Measurements from ENCODE around the gene PSME1.

PSME1 gene

DNA sequence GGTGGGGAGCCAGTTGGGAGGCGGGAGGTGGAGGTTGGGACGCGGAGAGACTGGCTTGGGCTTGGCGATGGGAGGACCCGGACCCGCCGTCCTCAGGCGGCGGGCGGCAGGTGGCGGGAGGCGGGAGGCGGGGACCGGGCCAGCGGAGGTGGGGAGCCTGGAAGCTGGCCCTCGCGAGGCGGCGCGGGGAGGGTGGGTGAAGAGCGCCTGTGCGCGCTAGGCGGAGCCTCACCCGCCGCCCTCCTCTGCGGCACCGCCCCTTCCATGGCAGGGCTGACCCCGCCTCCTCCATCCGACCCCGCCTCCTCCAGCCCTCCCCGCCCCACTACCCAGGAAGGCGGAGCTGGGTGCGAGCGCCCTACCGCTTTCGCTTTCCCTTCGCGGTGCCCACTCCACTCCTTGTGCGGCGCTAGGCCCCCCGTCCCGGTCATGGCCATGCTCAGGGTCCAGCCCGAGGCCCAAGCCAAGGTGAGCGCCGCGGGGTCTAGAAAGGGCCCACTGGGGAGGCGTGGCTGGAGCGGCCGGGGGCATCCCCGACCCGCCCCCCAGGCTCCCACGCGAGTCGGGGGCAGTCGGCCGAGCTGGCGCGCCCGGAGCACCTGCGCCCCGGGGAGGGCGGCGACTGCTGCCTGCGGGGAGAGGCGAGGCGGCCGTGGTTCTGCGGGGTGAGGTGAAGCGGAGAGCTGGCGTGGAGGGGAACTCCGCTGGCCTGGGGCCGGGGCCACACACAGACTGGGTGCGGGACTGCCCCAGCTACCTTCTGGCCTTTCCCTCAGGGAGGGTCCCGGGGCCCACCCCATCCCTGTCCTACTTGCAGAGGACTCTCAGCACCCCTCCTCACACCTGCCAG, at the start of gene PSME1:
Gene PSME1 (plus strand): TSS at position 361 of the 850 bp plus-strand sequence. CDS start 69 bp downstream, at position 430.
- Histone ChIP-seq H3K27ac (ENCODE audit: low read length) (no peak within 1 kb of the TSS), H3K27me3 (ENCODE audit: insufficient read depth, low read length) (no peaks in the 10 kb centered on the region), H3K4me1 (ENCODE audit: insufficient read depth, low read length) (peaks cover 15% of the 10 kb centered on the region), H3K36me3 (ENCODE audit: insufficient read depth, low read depth, low read length) (peaks cover 25% of the 10 kb centered on the region), H3K4me3 (ENCODE audit: low read length) (peak within 1 kb of the TSS; percentile 78), H3K9me3 (ENCODE audit: insufficient read depth, low read depth, low read length) (no peaks in the 10 kb centered on the region), H3K9ac (ENCODE audit: low read depth, low read length) (peak within 1 kb of the TSS; percentile 67; the same call in 1 of the 2 replicates)

DNA sequence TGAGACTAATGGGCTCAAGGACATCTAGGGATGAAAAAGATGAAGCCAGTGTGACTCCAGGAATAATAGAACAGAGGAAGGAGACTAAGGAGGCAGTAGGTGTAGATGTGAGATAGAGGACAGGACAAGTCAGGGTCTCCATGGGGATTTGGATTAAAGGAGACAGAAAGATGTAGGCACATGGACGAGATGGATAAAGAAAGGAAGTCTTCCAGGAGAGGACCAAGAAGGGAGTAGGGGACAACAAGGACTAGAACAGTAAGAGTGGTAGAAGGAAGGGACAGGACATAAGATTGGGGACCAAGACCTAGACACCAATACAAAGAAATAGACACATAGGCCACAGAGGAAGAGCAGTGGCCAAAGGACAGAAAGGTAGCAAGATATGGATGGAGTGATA, 49.0 kb upstream of the PSME1 start:
- H3K27me3 ChIP-seq (ENCODE audit: insufficient read depth, low read length) = peaks cover 22% of the 10 kb centered on the region
- H3K9ac ChIP-seq (ENCODE audit: low read depth, low read length) = no peak overlapping the region
- H3K4me3 ChIP-seq (ENCODE audit: low read length) = no peak overlapping the region
- H3K36me3 ChIP-seq (ENCODE audit: insufficient read depth, low read depth, low read length) = no peaks in the 10 kb centered on the region
- peaks cover 2% of the 10 kb centered on the region; the same call in 1 of the 2 replicates for H3K4me1 ChIP-seq (ENCODE audit: insufficient read depth, low read length)
- H3K27ac ChIP-seq (ENCODE audit: low read length) = no peak overlapping the region
- H3K9me3 ChIP-seq (ENCODE audit: insufficient read depth, low read depth, low read length) = no peaks in the 10 kb centered on the region

DNA sequence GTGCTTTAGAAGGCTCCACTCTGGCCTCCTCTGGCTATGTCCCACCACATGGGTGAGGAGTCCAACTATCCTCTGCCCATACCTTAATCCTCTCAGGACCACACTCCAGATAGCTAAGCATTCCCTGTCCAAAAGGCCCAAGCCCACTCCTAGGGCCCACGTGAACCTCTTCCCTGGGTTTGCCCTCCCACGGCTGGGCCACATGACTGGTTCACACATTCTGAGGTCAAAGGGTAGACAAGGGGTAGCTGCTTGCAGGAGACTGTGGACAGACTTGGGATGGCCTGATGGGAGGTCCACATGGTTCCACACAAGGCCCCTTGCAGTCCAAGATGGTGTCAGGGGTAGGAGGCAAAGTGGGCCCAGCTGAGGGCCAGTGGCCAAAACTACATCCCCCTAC, 47.9 kb upstream of the PSME1 start:
- no peaks in the 10 kb centered on the region; the same call in 1 of the 2 replicates for H3K4me1 ChIP-seq (ENCODE audit: insufficient read depth, low read length)
- H3K36me3 ChIP-seq (ENCODE audit: insufficient read depth, low read depth, low read length) = no peaks in the 10 kb centered on the region
- no peak overlapping the region for H3K4me3 ChIP-seq (ENCODE audit: low read length)
- H3K9ac ChIP-seq (ENCODE audit: low read depth, low read length) = no peak overlapping the region
- H3K9me3 ChIP-seq (ENCODE audit: insufficient read depth, low read depth, low read length) = no peaks in the 10 kb centered on the region
- H3K27me3 ChIP-seq (ENCODE audit: insufficient read depth, low read length) = peaks cover 19% of the 10 kb centered on the region
- no peak overlapping the region for H3K27ac ChIP-seq (ENCODE audit: low read length)

DNA sequence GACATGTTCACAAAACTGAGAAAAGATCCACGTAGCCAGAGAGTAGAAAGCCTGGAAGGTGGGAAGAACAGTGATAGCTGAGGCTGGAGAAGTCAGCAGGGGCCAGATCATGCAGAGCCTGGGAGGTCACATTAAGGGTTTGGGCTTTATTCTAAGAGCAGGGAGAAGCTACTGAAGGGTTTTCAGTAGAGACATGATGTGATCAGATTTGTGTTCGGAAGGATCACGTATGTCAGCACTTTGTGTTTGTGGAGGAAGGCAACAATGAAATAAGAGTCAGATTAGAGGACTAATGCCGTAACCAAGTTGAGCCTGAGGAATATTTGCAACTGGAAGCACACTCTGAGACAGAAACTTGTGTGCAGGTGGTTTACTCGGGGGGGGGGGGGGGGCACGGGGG, 46.1 kb upstream of the PSME1 start:
- Histone ChIP-seq H3K9ac (ENCODE audit: low read depth, low read length) (no peak overlapping the region), H3K27me3 (ENCODE audit: insufficient read depth, low read length) (peaks cover 8% of the 10 kb centered on the region), H3K27ac (ENCODE audit: low read length) (no peak overlapping the region), H3K36me3 (ENCODE audit: insufficient read depth, low read depth, low read length) (no peaks in the 10 kb centered on the region), H3K9me3 (ENCODE audit: insufficient read depth, low read depth, low read length) (no peaks in the 10 kb centered on the region), H3K4me1 (ENCODE audit: insufficient read depth, low read length) (peaks cover 3% of the 10 kb centered on the region; the same call in 1 of the 2 replicates), H3K4me3 (ENCODE audit: low read length) (no peak overlapping the region)

DNA sequence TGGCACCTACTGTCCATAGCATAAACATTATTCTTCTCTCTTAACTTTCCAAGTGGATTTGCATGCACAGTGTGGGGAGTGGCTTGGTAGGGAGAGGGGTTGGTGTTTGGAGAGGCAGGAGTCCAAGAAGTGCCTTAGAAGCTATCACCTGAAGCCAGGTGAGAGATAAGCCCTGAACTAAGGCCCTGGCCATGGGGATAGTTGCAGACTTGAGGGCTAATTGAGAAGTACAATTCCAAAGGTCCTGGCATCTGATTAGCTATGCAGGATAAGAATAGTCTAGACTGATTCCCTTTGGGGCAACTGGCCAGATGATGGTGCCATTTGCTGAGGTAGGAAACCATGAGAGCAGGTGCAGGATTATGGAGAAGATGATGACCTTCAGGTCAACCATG, 43.9 kb upstream of the PSME1 start:
- H3K4me3 ChIP-seq (ENCODE audit: low read length) = no peak overlapping the region
- peaks cover 7% of the 10 kb centered on the region for H3K36me3 ChIP-seq (ENCODE audit: insufficient read depth, low read depth, low read length)
- no peak overlapping the region for H3K27ac ChIP-seq (ENCODE audit: low read length)
- peaks cover 8% of the 10 kb centered on the region for H3K27me3 ChIP-seq (ENCODE audit: insufficient read depth, low read length)
- H3K9ac ChIP-seq (ENCODE audit: low read depth, low read length) = no peak overlapping the region
- H3K9me3 ChIP-seq (ENCODE audit: insufficient read depth, low read depth, low read length) = no peaks in the 10 kb centered on the region
- H3K4me1 ChIP-seq (ENCODE audit: insufficient read depth, low read length) = peaks cover 8% of the 10 kb centered on the region; the same call in 1 of the 2 replicates

DNA sequence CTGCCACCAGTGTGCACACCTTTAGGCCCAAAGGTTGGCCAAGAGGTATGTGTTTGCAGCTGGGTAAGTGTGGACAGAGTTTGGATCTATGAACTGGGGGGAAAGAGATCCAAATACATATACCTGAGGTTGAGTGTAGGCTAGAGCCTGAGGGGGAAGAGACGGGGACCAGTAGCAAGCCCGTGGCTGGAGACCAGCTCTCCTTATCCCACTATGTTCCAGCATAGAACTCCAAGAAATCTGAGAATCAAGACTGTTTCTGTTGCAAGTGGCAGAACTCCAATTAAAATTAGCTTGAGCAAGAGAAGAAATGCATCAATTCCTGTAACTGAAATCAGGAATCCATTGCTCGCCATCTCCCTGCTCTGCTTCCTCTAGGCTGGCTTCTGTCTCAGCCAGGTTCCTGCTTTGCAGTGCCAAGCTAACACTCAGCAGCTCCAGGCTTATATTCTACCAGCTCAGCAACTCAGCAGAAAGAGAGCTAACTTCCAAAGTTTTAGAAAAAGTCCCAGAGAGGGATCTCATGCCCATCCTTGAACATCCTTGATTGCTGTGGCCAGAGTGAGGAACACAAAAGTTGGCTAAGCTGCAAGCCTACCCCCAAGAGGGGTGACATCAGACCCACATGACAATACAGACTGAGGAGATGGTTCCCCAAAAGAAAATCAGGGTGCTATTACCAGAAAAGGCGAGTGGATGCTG, 43.3 kb upstream of the PSME1 start:
- peak overlapping the region; percentile 87; the same call in 1 of the 2 replicates for H3K9ac ChIP-seq (ENCODE audit: low read depth, low read length)
- no peaks in the 10 kb centered on the region for H3K9me3 ChIP-seq (ENCODE audit: insufficient read depth, low read depth, low read length)
- peaks cover 8% of the 10 kb centered on the region; the same call in 1 of the 2 replicates for H3K4me1 ChIP-seq (ENCODE audit: insufficient read depth, low read length)
- no peak overlapping the region for H3K4me3 ChIP-seq (ENCODE audit: low read length)
- H3K27me3 ChIP-seq (ENCODE audit: insufficient read depth, low read length) = peaks cover 8% of the 10 kb centered on the region
- peaks cover 8% of the 10 kb centered on the region for H3K36me3 ChIP-seq (ENCODE audit: insufficient read depth, low read depth, low read length)
- no peak overlapping the region for H3K27ac ChIP-seq (ENCODE audit: low read length)

DNA sequence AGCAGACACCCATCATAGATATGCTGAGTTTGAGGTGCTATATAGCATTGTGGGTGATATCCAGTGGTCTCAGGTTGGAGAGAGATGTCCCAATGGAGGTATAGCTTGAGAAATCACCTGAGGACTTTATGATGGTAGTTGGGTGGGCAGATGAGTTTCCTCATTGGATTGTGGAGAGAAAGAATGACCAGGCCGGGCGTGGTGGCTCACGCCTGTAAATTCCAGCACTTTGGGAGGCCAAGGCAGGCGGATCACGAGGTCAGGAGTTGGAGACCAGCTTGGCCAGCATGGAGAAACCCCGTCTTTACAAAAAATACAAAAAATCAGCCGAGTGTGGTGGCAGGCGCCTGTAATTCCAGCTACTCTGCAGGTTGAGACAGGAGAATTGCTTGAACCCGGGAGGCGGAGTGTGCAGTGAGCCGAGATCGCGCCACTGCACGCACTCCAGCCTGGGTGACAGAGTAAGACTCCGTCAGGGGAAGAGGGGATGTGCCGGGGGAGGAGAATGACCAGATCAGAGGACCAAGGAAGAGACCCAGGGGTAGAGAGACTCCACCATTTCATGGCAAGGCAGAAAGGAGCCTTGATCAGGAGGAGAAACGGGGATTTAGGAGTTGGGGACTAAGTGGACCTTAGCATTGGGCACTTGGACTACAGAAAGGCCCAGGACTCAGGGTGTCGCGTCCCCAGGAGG, 42.6 kb upstream of the PSME1 start:
- Histone ChIP-seq H3K4me3 (ENCODE audit: low read length) (peak overlapping the region; percentile 56; the same call in 1 of the 2 replicates), H3K36me3 (ENCODE audit: insufficient read depth, low read depth, low read length) (peaks cover 15% of the 10 kb centered on the region), H3K4me1 (ENCODE audit: insufficient read depth, low read length) (peaks cover 8% of the 10 kb centered on the region; the same call in 1 of the 2 replicates), H3K27ac (ENCODE audit: low read length) (peak overlapping the region; percentile 93), H3K9me3 (ENCODE audit: insufficient read depth, low read depth, low read length) (no peaks in the 10 kb centered on the region), H3K9ac (ENCODE audit: low read depth, low read length) (peak overlapping the region; percentile 87), H3K27me3 (ENCODE audit: insufficient read depth, low read length) (peaks cover 8% of the 10 kb centered on the region)

DNA sequence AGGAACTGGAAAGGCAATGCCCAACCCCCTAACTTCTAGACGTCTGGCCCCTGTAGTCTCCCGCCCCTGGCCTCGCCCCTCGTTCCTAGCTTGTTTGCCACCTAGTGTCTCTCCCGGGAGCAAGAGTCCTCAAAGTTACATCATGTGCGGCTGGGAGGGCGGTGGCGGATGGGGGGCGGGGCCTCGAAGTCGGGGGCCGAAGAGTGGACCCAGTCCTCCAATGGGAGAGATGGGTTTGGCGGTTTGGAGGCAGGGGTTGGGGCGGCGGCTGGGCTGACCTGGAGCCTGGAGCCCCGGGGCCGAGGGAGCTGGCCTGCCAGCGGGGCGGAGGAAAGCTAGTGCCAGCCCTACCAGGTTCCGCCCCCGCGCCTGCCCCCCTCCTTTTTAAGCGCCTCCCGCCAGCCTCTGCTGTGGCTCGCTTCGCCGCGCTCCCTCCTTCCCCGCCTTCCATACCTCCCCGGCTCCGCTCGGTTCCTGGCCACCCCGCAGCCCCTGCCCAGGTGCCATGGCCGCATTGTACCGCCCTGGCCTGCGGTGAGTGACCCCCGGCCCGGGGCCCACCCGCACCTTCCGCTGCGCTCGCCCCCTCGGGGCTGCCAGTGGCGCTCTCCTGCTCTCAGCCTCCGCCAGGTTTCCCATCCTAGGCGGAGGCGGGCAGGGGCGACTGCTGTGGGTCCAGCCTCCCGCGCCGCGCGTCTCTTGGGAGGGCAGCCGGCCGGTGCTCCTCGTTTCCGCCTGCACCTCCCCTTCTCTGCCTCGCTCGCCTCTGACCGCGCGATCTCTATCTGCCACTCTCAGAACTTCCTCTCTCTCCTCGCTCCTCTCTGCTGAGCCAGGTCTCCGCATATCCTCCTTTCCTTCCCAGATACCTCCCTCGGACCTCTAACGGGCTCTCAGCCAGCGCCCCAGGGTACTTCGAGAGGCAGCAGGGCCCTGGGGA, 41.8 kb upstream of the PSME1 start, which contains the start of gene PCK2:
Gene PCK2 (plus strand): TSS at position 411 of the 940 bp plus-strand sequence. CDS start 95 bp downstream, at position 506.
- peaks cover 8% of the 10 kb centered on the region; the same call in 1 of the 2 replicates for H3K4me1 ChIP-seq (ENCODE audit: insufficient read depth, low read length)
- no peaks in the 10 kb centered on the region for H3K9me3 ChIP-seq (ENCODE audit: insufficient read depth, low read depth, low read length)
- H3K27ac ChIP-seq (ENCODE audit: low read length) = peak within 1 kb of the TSS; percentile 93
- peak within 1 kb of the TSS; percentile 90 for H3K4me3 ChIP-seq (ENCODE audit: low read length)
- peaks cover 22% of the 10 kb centered on the region for H3K36me3 ChIP-seq (ENCODE audit: insufficient read depth, low read depth, low read length)
- peaks cover 8% of the 10 kb centered on the region for H3K27me3 ChIP-seq (ENCODE audit: insufficient read depth, low read length)
- peak within 1 kb of the TSS; percentile 94 for H3K9ac ChIP-seq (ENCODE audit: low read depth, low read length)

DNA sequence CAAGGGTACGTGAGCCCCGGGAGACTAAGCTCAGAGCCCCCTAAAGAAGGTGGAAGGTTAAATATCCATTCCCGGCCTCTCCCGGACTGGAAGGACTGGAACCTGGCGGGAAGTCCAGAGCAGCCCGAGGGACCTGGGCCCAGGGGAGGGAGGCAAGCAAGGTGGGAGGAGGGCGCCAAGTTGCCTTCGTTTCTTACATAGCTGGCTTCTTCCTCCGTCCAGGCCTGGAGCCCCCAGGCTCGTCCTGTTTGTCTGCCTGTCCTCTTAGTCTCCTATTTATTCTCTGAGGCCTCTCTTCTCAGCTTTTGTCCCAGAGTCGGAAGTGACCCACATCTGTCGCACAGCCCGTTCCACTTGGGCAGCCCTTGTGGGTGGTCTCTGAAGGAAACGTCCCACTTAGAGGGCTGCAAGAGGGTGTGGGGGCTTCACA, 41.1 kb upstream of the PSME1 start:
- Histone ChIP-seq H3K4me3 (ENCODE audit: low read length) (peak overlapping the region; percentile 90), H3K9me3 (ENCODE audit: insufficient read depth, low read depth, low read length) (no peaks in the 10 kb centered on the region), H3K4me1 (ENCODE audit: insufficient read depth, low read length) (peaks cover 8% of the 10 kb centered on the region; the same call in 1 of the 2 replicates), H3K27ac (ENCODE audit: low read length) (peak overlapping the region; percentile 22), H3K9ac (ENCODE audit: low read depth, low read length) (peak overlapping the region; percentile 94), H3K27me3 (ENCODE audit: insufficient read depth, low read length) (peaks cover 8% of the 10 kb centered on the region), H3K36me3 (ENCODE audit: insufficient read depth, low read depth, low read length) (peaks cover 29% of the 10 kb centered on the region)

DNA sequence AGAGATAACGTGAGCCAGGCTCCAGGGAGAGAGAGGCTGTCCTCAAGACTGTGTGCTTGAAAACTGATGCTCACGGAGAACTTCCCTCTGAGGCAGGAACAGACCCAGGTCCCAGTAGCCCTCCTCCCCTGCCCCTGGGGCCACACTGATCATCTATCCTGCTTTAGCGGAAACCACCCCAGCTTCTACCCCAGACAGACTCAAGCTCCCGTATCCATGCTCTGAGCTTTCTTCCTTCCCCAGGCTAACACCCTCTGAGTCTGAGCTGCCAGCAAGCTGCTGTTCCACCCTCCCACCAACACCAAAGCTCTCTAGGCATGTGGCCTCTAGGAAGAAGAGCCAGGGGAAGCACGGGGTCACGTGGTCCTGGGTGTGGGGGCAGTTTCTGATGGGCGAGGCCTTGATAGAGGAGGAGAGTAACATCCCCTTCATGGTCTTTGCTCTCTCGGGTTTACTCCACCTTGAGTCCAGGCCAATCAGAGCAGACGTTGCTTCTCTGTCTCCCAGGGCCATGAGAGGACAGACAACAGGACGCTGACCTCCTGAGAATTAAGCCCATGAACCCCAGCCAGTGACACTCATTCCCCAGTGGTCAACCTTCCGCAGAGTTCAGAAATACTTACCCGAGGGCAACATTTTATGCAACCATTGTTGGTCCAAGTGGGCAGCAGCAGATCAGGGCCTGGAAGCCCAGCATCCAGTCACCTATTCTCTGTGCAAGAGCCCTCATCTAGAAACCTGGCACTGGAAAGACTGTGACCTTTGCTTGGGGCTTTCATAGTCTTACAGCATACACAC, 40.5 kb upstream of the PSME1 start:
- H3K36me3 ChIP-seq (ENCODE audit: insufficient read depth, low read depth, low read length) = peaks cover 35% of the 10 kb centered on the region

More for the DNA sequence above, 40.5 kb upstream of the PSME1 start:
- Histone ChIP-seq H3K27me3 (ENCODE audit: insufficient read depth, low read length) (peaks cover 8% of the 10 kb centered on the region), H3K4me3 (ENCODE audit: low read length) (peak overlapping the region; percentile 90), H3K9me3 (ENCODE audit: insufficient read depth, low read depth, low read length) (no peaks in the 10 kb centered on the region), H3K4me1 (ENCODE audit: insufficient read depth, low read length) (peaks cover 8% of the 10 kb centered on the region; the same call in 1 of the 2 replicates), H3K9ac (ENCODE audit: low read depth, low read length) (peak overlapping the region; percentile 94), H3K27ac (ENCODE audit: low read length) (peak overlapping the region; percentile 22)

All from iPS-20b (cell line).